ENCODE measurements around the gene UBA1.

- TF ChIP-seq CTCF (IDR thresholded peaks at IDR 0.05; ENCODE audit: insufficient read depth, low read depth, low read length) (no peak), EZH2 (IDR thresholded peaks at IDR 0.05; ENCODE audit: insufficient read depth, low read length) (no peak)
Measured at GRCh38 chrX:47176101-47176740, 17.4 kb upstream of the UBA1 start.
